A549 (cell line): Measurements from ENCODE around the gene DYNC1I1. TPM values are rescaled to one million over a fixed set of nuclear protein-coding genes. Genes with fewer than 3 reads are reported as not detected.

Experiments
- ATAC-seq, 2 experiments: fragments of 200-7000 bp in 1 of 2; fragments of >200 bp in 1 of 2; cut with Nextera tagmentation in 1 of 2; cut with Tn5 transposase in 1 of 2; 3 replicates each; pipeline versions ENCODE4 v1.8.0 to v1.9.1; 2018 to 2020; ENCODE audit warnings: mild to moderate bottlenecking in 1 of 2, moderate library complexity in 1 of 2
- CTCF ChIA-PET: fragments of 300-600 bp; sonication (Branson Sonifier 250); formaldehyde crosslinking; extraction: SDS; loops from one replicate; lab custom pipeline; 2021; ENCODE audit warnings: antibody characterized with exemption, inconsistent platforms; lab: Yijun Ruan, JAX
- POLR2A ChIA-PET: fragments of 350-600 bp; formaldehyde crosslinking; extraction: SDS; loops from one replicate; lab custom pipeline; 2021; ENCODE audit warnings: antibody characterized with exemption, inconsistent platforms; lab: Yijun Ruan, JAX
- DNase-seq, 2 experiments: peaks; one replicate each; pipeline versions ENCODE4 v3.0.0 to v3.0.0-alpha.2; 2011 to 2016; ENCODE audit warnings: low read depth in 1 of 2, low spot score in 1 of 2
- FAIRE-seq: peaks from 2 replicates; lab custom pipeline; 2011; peaks lifted over from hg19 to GRCh38; lab: Jason Lieb, UNC
- H3K27ac ChIP-seq, 2 experiments: fragments of >200 bp; sonication (Bioruptor Twin); formaldehyde crosslinking; 3 replicates each; pipeline ENCODE4 v1.5.1; 2016 to 2017
- H3K4me1 ChIP-seq: fragments of >200 bp; sonication (Bioruptor Twin); formaldehyde crosslinking; 3 replicates; pipeline ENCODE4 v1.6.1; 2016
- H3K4me2 ChIP-seq: fragments of >200 bp; sonication (Bioruptor Twin); formaldehyde crosslinking; 3 replicates; pipeline ENCODE4 v1.6.1; 2016
- H3K4me3 ChIP-seq: fragments of >200 bp; sonication (Bioruptor Twin); formaldehyde crosslinking; 3 replicates; pipeline ENCODE4 v1.5.1; 2016
- H3K9me3 ChIP-seq: fragments of >200 bp; sonication (Bioruptor Twin); formaldehyde crosslinking; 3 replicates; pipeline ENCODE4 v1.6.1; 2016
- ATOH8 ChIP-seq: fragments of 250-450 bp; sonication (Bioruptor Pico); IDR thresholded peaks from 2 replicates; pipeline ENCODE4 v1.5.0; 2020; ENCODE audit warnings: low read depth, mild to moderate bottlenecking, moderate library complexity
- CBX2 ChIP-seq: fragments of 200-600 bp; sonication (generic); IDR thresholded peaks from 2 replicates; pipeline ENCODE4 v1.6.1; 2016; ENCODE audit warnings: low read depth, mild to moderate bottlenecking, borderline replicate concordance
- CEBPB ChIP-seq, 2 experiments: fragments of >200 bp in 1 of 2; sonication (Bioruptor Twin) in 1 of 2; formaldehyde crosslinking in 1 of 2; IDR thresholded peaks; 2 replicates each; pipeline ENCODE4 v1.6.1; 2012 to 2016
- CHD2 ChIP-seq: fragments of 150-350 bp; IDR thresholded peaks from 2 replicates; pipeline ENCODE4 v1.6.1; 2014; ENCODE audit warnings: low read length; ENCODE audit not compliant: partially characterized antibody
- CHD4 ChIP-seq: fragments of 200-600 bp; sonication (generic); IDR thresholded peaks from 2 replicates; pipeline ENCODE4 v1.6.1; 2016; ENCODE audit warnings: antibody characterized with exemption, mild to moderate bottlenecking, borderline replicate concordance
- CTCF ChIP-seq: fragments of >200 bp; sonication (Bioruptor Twin); formaldehyde crosslinking; IDR thresholded peaks from 3 replicates; pipeline ENCODE4 v1.5.1; 2016
- EHF ChIP-seq: fragments of 250-450 bp; sonication (Bioruptor Pico); IDR thresholded peaks from 2 replicates; pipeline ENCODE4 v1.5.0; 2020; ENCODE audit warnings: mild to moderate bottlenecking
- ELK1 ChIP-seq: fragments of 150-350 bp; IDR thresholded peaks from 2 replicates; pipeline ENCODE4 v1.6.1; 2014; ENCODE audit warnings: low read depth, mild to moderate bottlenecking, low read length
- ESRRA ChIP-seq: fragments of 150-350 bp; IDR thresholded peaks from 2 replicates; pipeline ENCODE4 v1.6.1; 2014; ENCODE audit warnings: mild to moderate bottlenecking, low read length, borderline replicate concordance
- FOSL2 ChIP-seq, 2 experiments: fragments of 450-650 bp in 1 of 2; fragments of >200 bp in 1 of 2; sonication (Bioruptor Twin) in 1 of 2; formaldehyde crosslinking; IDR thresholded peaks; 2 replicates each; pipeline versions ENCODE4 v1.5.0 to v1.6.1; 2016 to 2020; ENCODE audit warnings: mild to moderate bottlenecking in 1 of 2, moderate library complexity in 1 of 2
- HDAC2 ChIP-seq: fragments of 200-600 bp; sonication (generic); IDR thresholded peaks from 2 replicates; pipeline ENCODE4 v1.6.1; 2016
- HEYL ChIP-seq: fragments of 250-450 bp; sonication (Bioruptor Pico); IDR thresholded peaks from 2 replicates; pipeline ENCODE4 v1.8.0; 2021; ENCODE audit warnings: mild to moderate bottlenecking, moderate library complexity
- HOXA7 ChIP-seq: fragments of 250-450 bp; sonication (Bioruptor Pico); IDR thresholded peaks from 2 replicates; pipeline ENCODE4 v1.5.0; 2020; ENCODE audit warnings: mild to moderate bottlenecking, moderate library complexity
- HOXB13 ChIP-seq: fragments of 250-450 bp; sonication (Bioruptor Pico); IDR thresholded peaks from 2 replicates; pipeline ENCODE4 v1.5.0; 2020; ENCODE audit warnings: low read depth, mild to moderate bottlenecking, moderate library complexity
- HOXB5 ChIP-seq: fragments of 250-450 bp; sonication (Bioruptor Pico); IDR thresholded peaks from 2 replicates; pipeline ENCODE4 v1.5.0; 2020; ENCODE audit warnings: mild to moderate bottlenecking, moderate library complexity
- JUN ChIP-seq, 2 experiments: fragments of >200 bp; sonication (Bioruptor Twin); formaldehyde crosslinking; IDR thresholded peaks; 2 replicates in 1 of 2; 3 replicates in 1 of 2; pipeline ENCODE4 v1.6.1; 2016 to 2017
- MAFK ChIP-seq: fragments of 450-650 bp; IDR thresholded peaks from 2 replicates; pipeline ENCODE4 v1.6.1; 2014; ENCODE audit not compliant: partially characterized antibody
- MAZ ChIP-seq: fragments of 150-350 bp; IDR thresholded peaks from 2 replicates; pipeline ENCODE4 v1.6.1; 2014; ENCODE audit warnings: antibody characterized with exemption, low read depth, low read length, borderline replicate concordance
- MYC ChIP-seq: IDR thresholded peaks from 2 replicates; pipeline ENCODE4 v1.6.1; 2012; ENCODE audit warnings: mild to moderate bottlenecking, inconsistent platforms, low read length, improper control_type of control experiment, borderline replicate concordance
- NPAS2 ChIP-seq: fragments of 250-450 bp; sonication (Bioruptor Pico); IDR thresholded peaks from 2 replicates; pipeline ENCODE4 v1.8.0; 2022; ENCODE audit warnings: mild to moderate bottlenecking, moderate library complexity, borderline replicate concordance
- NR3C1 ChIP-seq: fragments of >200 bp; sonication (Bioruptor Twin); formaldehyde crosslinking; IDR thresholded peaks from 3 replicates; pipeline ENCODE4 v1.6.1; 2017
- PHF8 ChIP-seq: fragments of 200-600 bp; sonication (generic); IDR thresholded peaks from 2 replicates; pipeline ENCODE4 v1.6.1; 2016; ENCODE audit warnings: low read depth, mild to moderate bottlenecking, antibody characterized with exemption, moderate library complexity, borderline replicate concordance
- RARB ChIP-seq: fragments of 250-450 bp; sonication (Bioruptor Pico); IDR thresholded peaks from 2 replicates; pipeline ENCODE4 v1.8.0; 2021; ENCODE audit warnings: mild to moderate bottlenecking, moderate library complexity
- SREBF2 ChIP-seq: fragments of 450-650 bp; IDR thresholded peaks from 2 replicates; pipeline ENCODE4 v1.6.1; 2014; ENCODE audit warnings: mild to moderate bottlenecking, moderate library complexity
- ZC3H11A ChIP-seq: fragments of 450-650 bp; IDR thresholded peaks from 2 replicates; pipeline ENCODE4 v1.6.1; 2014; ENCODE audit warnings: antibody characterized with exemption, mild to moderate bottlenecking
- WGBS: methylation state at CpG from one replicate; pipeline ENCODE4 v1.1.6; 2017; ENCODE audit errors: missing lambda C conversion rate; 5-methylcytosine and 5-hydroxymethylcytosine counted together
- polyA plus RNA-seq, 4 experiments: library from polyadenylated mRNA; depleted of rRNA in 3 of 4; stranded (reverse); fragments of >200 nt; fragmentation: RNase III in 1 of 4; extraction: RNeasy Plus Mini Kit Qiagen cat#74134 plus additional on column Dnase treatment in 1 of 4; gene quantifications; 2 replicates in 3 of 4; 3 replicates in 1 of 4; pipeline ENCODE4 v1.2.3, GENCODE V29; 2011 to 2017
- TF ChIP-seq, protein P1 (sequence below): fragments of 450-650 bp; IDR thresholded peaks from 2 replicates; pipeline ENCODE4 v1.6.1; 2014; ENCODE audit warnings: antibody characterized with exemption

The DYNC1I1 gene
- polyA plus RNA-seq, 2 of the 4 experiments (the other 2 are of a cell fraction): 0.04 TPM; not detected in 1

GRCh38 chr7:95781961-95782586 is 9.7 kb downstream of the DYNC1I1 start:
- H3K4me1 ChIP-seq: no peaks in the 10 kb centered on the region
- ChIA-PET CTCF (no interaction called here), POLR2A (no interaction called here)
- FAIRE-seq: no peak
- ATAC-seq: no peak
- no peak for DNase-seq
- H3K27ac ChIP-seq: no peak overlapping the region
- WGBS: 0% methylated on average over 3 of the region's 3 CpGs
- no peak overlapping the region for H3K4me3 ChIP-seq
- H3K9me3 ChIP-seq: no peaks in the 10 kb centered on the region
- TF ChIP-seq HOXB13 (CRISPR knock-in tag) (no peak), FOSL2 (IDR thresholded peaks at IDR 0.05) (no peak), FOSL2 (CRISPR knock-in tag; IDR thresholded peaks at IDR 0.05) (no peak), ESRRA (no peak), MAZ (no peak), CHD2 (no peak), HDAC2 (no peak), HOXA7 (CRISPR knock-in tag) (no peak), CEBPB (IDR thresholded peaks at IDR 0.05) (no peak), HEYL (CRISPR knock-in tag) (no peak)
- TF ChIP-seq, protein P1, sequence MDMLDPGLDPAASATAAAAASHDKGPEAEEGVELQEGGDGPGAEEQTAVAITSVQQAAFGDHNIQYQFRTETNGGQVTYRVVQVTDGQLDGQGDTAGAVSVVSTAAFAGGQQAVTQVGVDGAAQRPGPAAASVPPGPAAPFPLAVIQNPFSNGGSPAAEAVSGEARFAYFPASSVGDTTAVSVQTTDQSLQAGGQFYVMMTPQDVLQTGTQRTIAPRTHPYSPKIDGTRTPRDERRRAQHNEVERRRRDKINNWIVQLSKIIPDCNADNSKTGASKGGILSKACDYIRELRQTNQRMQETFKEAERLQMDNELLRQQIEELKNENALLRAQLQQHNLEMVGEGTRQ: no peak
- TF ChIP-seq, all 56 proteins: peak for 0
- H3K4me2 ChIP-seq: no peak overlapping the region

- POLR2A ChIA-PET: no interaction called here
- CTCF ChIA-PET: no interaction called here
- no peak for TF ChIP-seq HOXA7 (CRISPR knock-in tag)
- no peak for TF ChIP-seq EHF (CRISPR knock-in tag)
- no peak for TF ChIP-seq CHD4
- no peak for TF ChIP-seq RARB (CRISPR knock-in tag)
- no peak for TF ChIP-seq MAFK
- no peak for TF ChIP-seq PHF8
- Histone ChIP-seq H3K9me3 (no peaks in the 10 kb centered on the region), H3K4me2 (no peak overlapping the region), H3K4me1 (no peaks in the 10 kb centered on the region), H3K4me3 (no peak overlapping the region), H3K27ac (no peak overlapping the region)
- ATAC-seq: no peak
- FAIRE-seq: no peak
- DNase-seq: no peak
Observed at GRCh38 chr7:95784796-95785195, 12.4 kb downstream of the DYNC1I1 start.

DNA sequence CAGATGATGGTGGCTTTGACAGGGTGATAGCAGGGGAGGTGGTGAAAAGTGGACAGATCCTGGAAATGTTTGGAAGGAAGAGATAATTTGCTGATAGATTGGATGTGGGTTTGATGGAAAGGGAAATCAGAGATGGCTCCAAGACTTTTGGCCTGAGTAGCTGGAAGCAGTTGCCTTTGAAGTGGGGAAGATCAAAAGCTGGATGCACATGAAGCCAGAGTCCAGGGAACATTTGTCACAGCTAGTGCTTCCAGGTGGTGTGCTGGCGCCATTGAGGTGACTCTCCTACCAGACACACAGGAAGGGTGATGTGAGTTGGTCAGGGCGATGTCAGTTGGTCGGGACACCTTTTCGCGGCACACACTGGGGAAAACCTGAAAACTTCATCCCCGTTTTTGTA is 15.9 kb downstream of the DYNC1I1 start:
- no peak overlapping the region for H3K4me3 ChIP-seq
- no peak for DNase-seq
- ChIA-PET CTCF (interaction anchor here (1.2 kb wide), 1 partner anchor 12 kb away, joined by 3 read pairs; no protein-coding TSS in a partner anchor), POLR2A (no interaction called here)
- H3K27ac ChIP-seq: no peak overlapping the region
- ATAC-seq: no peak
- FAIRE-seq: no peak
- TF ChIP-seq ATOH8 (CRISPR knock-in tag) (no peak), PHF8 (no peak), MYC (no peak), SREBF2 (no peak), NPAS2 (no peak)
- no peaks in the 10 kb centered on the region for H3K9me3 ChIP-seq
- no peak overlapping the region for H3K4me2 ChIP-seq
- WGBS: 48% methylated on average over 6 of the region's 6 CpGs
- no peaks in the 10 kb centered on the region for H3K4me1 ChIP-seq

GRCh38 chr7:95788884-95789283 is 16.5 kb downstream of the DYNC1I1 start:
- no peak overlapping the region for H3K27ac ChIP-seq
- no peaks in the 10 kb centered on the region for H3K4me1 ChIP-seq
- FAIRE-seq (no peak), ATAC-seq (no peak), DNase-seq (no peak)
- ChIA-PET CTCF (interaction anchor here (1.2 kb wide), 1 partner anchor 11 kb away, joined by 3 read pairs; no protein-coding TSS in a partner anchor), POLR2A (no interaction called here)
- no peaks in the 10 kb centered on the region for H3K9me3 ChIP-seq
- no peak overlapping the region for H3K4me2 ChIP-seq
- no peak overlapping the region for H3K4me3 ChIP-seq
- 0% methylated on average over 2 of the region's 2 CpGs for WGBS
- TF ChIP-seq CHD4 (no peak), HOXA7 (CRISPR knock-in tag) (no peak), NR3C1 (no peak), CBX2 (no peak), HOXB13 (CRISPR knock-in tag) (no peak), NPAS2 (no peak), CTCF (no peak), HEYL (CRISPR knock-in tag) (no peak), CHD2 (no peak), ELK1 (no peak), HOXB5 (CRISPR knock-in tag) (no peak), ZC3H11A (no peak), JUN (IDR thresholded peaks at IDR 0.05) (no peak)
